Hepatocyte (in vitro differentiated cells): Measurements from ENCODE around the gene WDFY4. TPM values are rescaled to one million over a fixed set of nuclear protein-coding genes. Genes with fewer than 3 reads are reported as not detected.

Source experiments
- DNase-seq: peaks from one replicate; pipeline ENCODE4 v3.0.0-alpha.2; 2016; ENCODE audit warnings: low spot score
- H2AFZ ChIP-seq: fragments of 200-600 bp; sonication (generic); 2 replicates; pipeline ENCODE4 v1.6.0; 2016; ENCODE audit warnings: antibody characterized with exemption, mild to moderate bottlenecking
- H3K27ac ChIP-seq: fragments of 200-600 bp; sonication (generic); 2 replicates; pipeline ENCODE4 v1.5.1; 2016; ENCODE audit warnings: mild to moderate bottlenecking
- H3K27me3 ChIP-seq: fragments of 200-600 bp; sonication (generic); 2 replicates; pipeline ENCODE4 v1.6.1; 2016
- H3K36me3 ChIP-seq: fragments of 200-600 bp; sonication (generic); replicated peaks from 2 replicates; pipeline ENCODE4 v1.5.1; 2016; ENCODE audit warnings: low read depth; ENCODE audit not compliant: insufficient read depth
- H3K4me1 ChIP-seq: fragments of 200-600 bp; sonication (generic); 2 replicates; pipeline ENCODE4 v1.5.1; 2016; ENCODE audit warnings: mild to moderate bottlenecking, moderate library complexity; ENCODE audit not compliant: insufficient read depth
- H3K4me2 ChIP-seq: fragments of 200-600 bp; sonication (generic); 2 replicates; pipeline ENCODE4 v1.6.0; 2016
- H3K4me3 ChIP-seq: fragments of 200-600 bp; sonication (generic); 2 replicates; pipeline ENCODE4 v1.5.1; 2016; ENCODE audit warnings: mild to moderate bottlenecking
- H3K79me2 ChIP-seq: fragments of 200-600 bp; sonication (generic); 2 replicates; pipeline ENCODE4 v1.6.0; 2017; ENCODE audit warnings: mild to moderate bottlenecking
- H3K9me2 ChIP-seq: fragments of 200-600 bp; sonication (generic); replicated peaks from 2 replicates; pipeline ENCODE4 v1.6.0; 2017; ENCODE audit warnings: mild to moderate bottlenecking; ENCODE audit not compliant: insufficient read depth
- H3K9me3 ChIP-seq: fragments of 200-600 bp; sonication (generic); 2 replicates; pipeline ENCODE4 v1.5.1; 2016; ENCODE audit warnings: low read depth, mild to moderate bottlenecking
- H4K20me1 ChIP-seq: fragments of 200-600 bp; sonication (generic); 2 replicates; pipeline ENCODE4 v1.6.0; 2016; ENCODE audit warnings: mild to moderate bottlenecking; ENCODE audit not compliant: insufficient read depth, poor library complexity, severe bottlenecking
- CTCF ChIP-seq: fragments of 200-600 bp; sonication (generic); IDR thresholded peaks from 2 replicates; pipeline ENCODE4 v1.5.1; 2016; ENCODE audit warnings: antibody characterized with exemption, mild to moderate bottlenecking; ENCODE audit not compliant: poor library complexity
- EZH2 ChIP-seq: fragments of 200-600 bp; sonication (generic); IDR thresholded peaks from 2 replicates; pipeline ENCODE4 v1.6.1; 2016; ENCODE audit warnings: antibody characterized with exemption, mild to moderate bottlenecking, borderline replicate concordance
- EZH2phosphoT487 ChIP-seq: fragments of 200-600 bp; sonication (generic); IDR thresholded peaks from one replicate; pipeline ENCODE4 v1.6.1; 2018; ENCODE audit warnings: antibody characterized with exemption, mild to moderate bottlenecking, low read depth, moderate library complexity; ENCODE audit not compliant: unreplicated experiment, severe bottlenecking
- WGBS: methylation state at CpG from one replicate; pipeline ENCODE4 v1.1.6; 2016; ENCODE audit warnings: low lambda C conversion rate; ENCODE audit errors: missing lambda C conversion rate; 5-methylcytosine and 5-hydroxymethylcytosine counted together
- polyA plus RNA-seq: library from polyadenylated mRNA; unstranded; fragments of >200 nt; fragmentation: Nextera tagmentation; extraction: Ambion mirVana; gene quantifications from 2 replicates; pipeline ENCODE4 v1.2.1, GENCODE V29; 2016
- total RNA-seq: library from RNA; depleted of rRNA; stranded (reverse); fragments of >200 nt; gene quantifications from 2 replicates; pipeline ENCODE4 v1.2.3, GENCODE V29; 2014

WDFY4 gene
- total and polyA plus RNA-seq, 2 experiments from 2014 or later: 0.43 to 0.91 TPM

- Histone ChIP-seq H3K79me2 (no peaks in the 10 kb centered on the region), H3K4me3 (no peak overlapping the region), H3K27me3 (no peaks in the 10 kb centered on the region), H3K9me2 (no peaks in the 10 kb centered on the region), H3K27ac (no peak overlapping the region), H3K4me2 (no peak overlapping the region), H2AFZ (no peak overlapping the region), H4K20me1 (no peaks in the 10 kb centered on the region), H3K9me3 (no peaks in the 10 kb centered on the region), H3K4me1 (no peaks in the 10 kb centered on the region), H3K36me3 (no peaks in the 10 kb centered on the region)
- TF ChIP-seq EZH2phosphoT487: no peak
- TF ChIP-seq EZH2: no peak
- no peak for TF ChIP-seq CTCF
- no peak for DNase-seq
- WGBS: 82% methylated on average over 2 of the region's 2 CpGs
Measured at GRCh38 chr10:48906841-48907240, 222.2 kb downstream of the WDFY4 start.

GRCh38 chr10:48907730-48908129 is 223.1 kb downstream of the WDFY4 start:
- Histone ChIP-seq H3K27me3 (no peaks in the 10 kb centered on the region), H3K27ac (no peak overlapping the region), H3K9me3 (no peaks in the 10 kb centered on the region), H3K4me1 (no peaks in the 10 kb centered on the region), H3K36me3 (no peaks in the 10 kb centered on the region), H4K20me1 (no peaks in the 10 kb centered on the region), H3K4me3 (no peak overlapping the region), H3K79me2 (no peaks in the 10 kb centered on the region), H2AFZ (no peak overlapping the region), H3K4me2 (no peak overlapping the region), H3K9me2 (no peaks in the 10 kb centered on the region)
- no peak for DNase-seq
- WGBS: 94% methylated on average over 4 of the region's 4 CpGs
- TF ChIP-seq EZH2 (no peak), CTCF (no peak), EZH2phosphoT487 (no peak)

- Histone ChIP-seq H4K20me1 (no peaks in the 10 kb centered on the region), H3K9me2 (no peaks in the 10 kb centered on the region), H3K36me3 (no peaks in the 10 kb centered on the region), H3K79me2 (no peaks in the 10 kb centered on the region), H3K4me1 (no peaks in the 10 kb centered on the region), H3K4me3 (no peak overlapping the region), H3K4me2 (no peak overlapping the region), H2AFZ (no peak overlapping the region), H3K27me3 (peaks cover 8% of the 10 kb centered on the region), H3K27ac (no peak overlapping the region), H3K9me3 (no peaks in the 10 kb centered on the region)
- TF ChIP-seq EZH2phosphoT487 (no peak), EZH2 (no peak), CTCF (no peak)
- no peak for DNase-seq
- WGBS: 81% methylated on average over 5 of the region's 5 CpGs
Measured at GRCh38 chr10:48910548-48910947, 225.9 kb downstream of the WDFY4 start.

- TF ChIP-seq EZH2 (no peak), EZH2phosphoT487 (no peak), CTCF (no peak)
- DNase-seq: no peak
- Histone ChIP-seq H3K79me2 (no peaks in the 10 kb centered on the region), H2AFZ (no peak overlapping the region), H3K27ac (no peak overlapping the region), H3K4me1 (no peaks in the 10 kb centered on the region), H3K4me3 (no peak overlapping the region), H3K9me2 (no peaks in the 10 kb centered on the region), H3K4me2 (no peak overlapping the region), H3K9me3 (no peaks in the 10 kb centered on the region), H3K27me3 (peaks cover 16% of the 10 kb centered on the region), H3K36me3 (no peaks in the 10 kb centered on the region), H4K20me1 (no peaks in the 10 kb centered on the region)
- 92% methylated on average over 14 of the region's 14 CpGs for WGBS
Measured at GRCh38 chr10:48913674-48914073, 229.0 kb downstream of the WDFY4 start.
